Lung (tissue), 12 donors: ENCODE results near the gene C6orf163. TPM values are rescaled to one million over a fixed set of nuclear protein-coding genes. Genes with fewer than 3 reads are reported as not detected.

Source experiments
- ATAC-seq: fragments of 200-7000 bp; cut with Tn5 transposase; one replicate; pipeline ENCODE4 v1.9.1; 2020; ENCODE audit warnings: moderate number of reproducible peaks; ENCODE audit not compliant: insufficient read depth, low FRiP score
- DNase-seq, 3 donors: peaks; one replicate each; pipeline ENCODE4 v3.0.0-alpha.2; 2013 to 2017
- H3K27ac ChIP-seq, 2 donors: one replicate each; pipeline ENCODE4 v1.5.1; 2013; ENCODE audit warnings: mild to moderate bottlenecking in 2 of 2, moderate library complexity in 2 of 2, control low read depth in 1 of 2, inconsistent platforms in 1 of 2, low read depth in 1 of 2, low read length in 1 of 2
- H3K27me3 ChIP-seq, 3 donors: one replicate each; pipeline ENCODE4 v1.5.1; 2013; ENCODE audit warnings: low read length in 2 of 3; ENCODE audit not compliant: control insufficient read depth in 3 of 3, insufficient read depth in 3 of 3
- H3K36me3 ChIP-seq, 4 donors: one replicate each; pipeline ENCODE4 v1.5.1; 2013; ENCODE audit warnings: low read length in 4 of 4, mild to moderate bottlenecking in 1 of 4, moderate library complexity in 1 of 4; ENCODE audit not compliant: control insufficient read depth in 4 of 4, insufficient read depth in 4 of 4
- H3K4me1 ChIP-seq, 5 donors: one replicate each; pipeline ENCODE4 v1.5.1; 2013; ENCODE audit warnings: low read length in 5 of 5, mild to moderate bottlenecking in 2 of 5, moderate library complexity in 1 of 5; ENCODE audit not compliant: control insufficient read depth in 5 of 5, insufficient read depth in 5 of 5
- H3K4me3 ChIP-seq: one replicate; pipeline ENCODE4 v1.5.1; 2013; ENCODE audit warnings: mild to moderate bottlenecking, control low read depth, moderate library complexity
- H3K9ac ChIP-seq, 2 donors: one replicate each; pipeline ENCODE4 v1.5.1; 2013; ENCODE audit warnings: low read length in 2 of 2, control low read depth in 1 of 2; ENCODE audit not compliant: insufficient read depth in 1 of 2
- H3K9me3 ChIP-seq, 4 donors: one replicate each; pipeline ENCODE4 v1.5.1; 2013; ENCODE audit warnings: low read length in 3 of 4, mild to moderate bottlenecking in 1 of 4, moderate library complexity in 1 of 4; ENCODE audit not compliant: control insufficient read depth in 4 of 4, insufficient read depth in 3 of 4
- CTCF ChIP-seq: IDR thresholded peaks from 2 replicates; pipeline ENCODE4 v1.5.1; 2012; ENCODE audit warnings: mild to moderate bottlenecking; ENCODE audit errors: control extremely low read depth, extremely low read depth
- WGBS, 2 donors: extraction: QIAGEN DNeasy Blood & Tissue Kit; methylation state at CpG; one replicate each; pipeline ENCODE4 v1.1.7; 2013; 5-methylcytosine and 5-hydroxymethylcytosine counted together
- polyA plus RNA-seq, 2 donors: library from polyadenylated mRNA; stranded (reverse); fragments of 200-250 nt; gene quantifications; one replicate each; pipeline ENCODE4 v1.2.1, GENCODE V29; 2013
- total RNA-seq, 2 donors: library from RNA; depleted of rRNA in 1 of 2; stranded (reverse); fragments of >200 nt in 1 of 2; gene quantifications; one replicate each; pipeline ENCODE4 v1.2.1, GENCODE V29; 2014 to 2021
- donor health status: control.
- donor health status: control.
- donor health status: Bipolar disorder and iron deficiency.
- donor health status: healthy.
- donor health status: DM: yes; HTN: yes; CAD: no.

Gene C6orf163
- total and polyA plus RNA-seq, 4 donors: 0.21 to 11.5 (median 1.6) TPM

- Histone ChIP-seq H3K27me3 (no peaks in the 10 kb centered on the region), H3K9me3 (no peaks in the 10 kb centered on the region), H3K27ac (no peak overlapping the region), H3K9ac (no peak overlapping the region), H3K36me3 (peaks cover 0 to 3% (median 0%) of the 10 kb centered on the region in 4 donors), H3K4me3 (no peak overlapping the region), H3K4me1 (no peaks in the 10 kb centered on the region)
- ATAC-seq (no peak), DNase-seq (peak; percentile 15 to 57 (median 45))
- 61 to 76% methylated on average over 3 of the region's 3 CpGs for WGBS, 2 donors
- no peak for TF ChIP-seq CTCF
Measured at GRCh38 chr6:87391334-87391733, 46.7 kb downstream of the C6orf163 start.

- H3K27ac ChIP-seq: no peak overlapping the region
- peak; percentile 45 to 82 (median 73) for DNase-seq
- ATAC-seq: peak; percentile 87
- TF ChIP-seq CTCF: peak; percentile 65
- H3K9me3 ChIP-seq: no peaks in the 10 kb centered on the region
- H3K4me3 ChIP-seq: no peak overlapping the region
- no peaks in the 10 kb centered on the region for H3K27me3 ChIP-seq
- no peaks in the 10 kb centered on the region for H3K36me3 ChIP-seq
- no peak overlapping the region for H3K9ac ChIP-seq
- 8 to 10% methylated on average over 2 of the region's 2 CpGs for WGBS, 2 donors
- H3K4me1 ChIP-seq: no peaks in the 10 kb centered on the region
Measured at GRCh38 chr6:87393026-87393622, 48.5 kb downstream of the C6orf163 start.

- no peaks in the 10 kb centered on the region for H3K27me3 ChIP-seq
- DNase-seq (no peak), ATAC-seq (no peak)
- H3K27ac ChIP-seq: no peak overlapping the region
- 86 to 95% methylated on average over 2 of the region's 2 CpGs for WGBS, 2 donors
- no peak overlapping the region for H3K4me3 ChIP-seq
- no peaks in the 10 kb centered on the region for H3K4me1 ChIP-seq
- no peaks in the 10 kb centered on the region for H3K36me3 ChIP-seq
- H3K9ac ChIP-seq: no peak overlapping the region
- no peak for TF ChIP-seq CTCF
- no peaks in the 10 kb centered on the region for H3K9me3 ChIP-seq
Measured at GRCh38 chr6:87395431-87395830, 50.8 kb downstream of the C6orf163 start.
